Measurements from ENCODE around the gene PDHB. TPM values are rescaled to one million over a fixed set of nuclear protein-coding genes. Genes with fewer than 3 reads are reported as not detected.

PDHB gene
- total and polyA plus RNA-seq, 10 of the 15 experiments (the other 5 are each of a cell fraction or from before 2014, with no cell fraction given) = 62.9 to 224 (median 93.2) TPM

- ChIA-PET CTCF (interaction anchor here (2.3 kb wide), 1 partner anchor 18 kb away, joined by 7 read pairs; no protein-coding TSS in a partner anchor), RAD21 (ENCODE audit: unreplicated experiment) (interaction anchor here (0.6 to 1.1 kb wide), 4 partner anchors 28 to 126 kb away, joined by 3 read pairs; no protein-coding TSS in a partner anchor), SMC1A (ENCODE audit: uncharacterized antibody, unreplicated experiment) (interaction anchor here (0.6 to 2.9 kb wide), 3 partner anchors 17 to 205 kb away, joined by 4 to 15 read pairs (median 8); partner anchors contain the start of genes HTD2 and RPP14), POLR2A (interaction anchor here (1.0 to 1.2 kb wide), 2 partner anchors 99 to 126 kb away, joined by 3 to 7 read pairs; partner anchors contain the start of genes HTD2 and RPP14)
- Histone ChIP-seq H3K9me3 (replicated peaks; ENCODE audit: control insufficient read depth, insufficient read depth, low read length) (no peaks in the 10 kb centered on the region), H3K79me2 (ENCODE audit: control insufficient read depth, insufficient read depth, low read length) (peaks cover 6% of the 10 kb centered on the region), H3K4me3 (peak overlapping the region; percentile 87), H3K4me1 (ENCODE audit: control insufficient read depth, insufficient read depth, low read length) (peaks cover 14% of the 10 kb centered on the region), H3K27me3 (replicated peaks in 1 of 2; ENCODE audit: control insufficient read depth in 2 of 2, insufficient read depth in 2 of 2, low read length in 1 of 2) (no peaks in the 10 kb centered on the region), H3K9ac (ENCODE audit: control insufficient read depth, insufficient read depth, low read length) (peak overlapping the region; percentile 77), H4K20me1 (ENCODE audit: control insufficient read depth, insufficient read depth) (no peaks in the 10 kb centered on the region; the same call in 1 of the 2 replicates), H3K36me3 (ENCODE audit: control insufficient read depth in 2 of 2, insufficient read depth in 2 of 2, low read length in 1 of 2) (peaks cover 2 to 5% of the 10 kb centered on the region in 2 experiments), H2AFZ (ENCODE audit: control insufficient read depth, low read depth, low read length) (peak overlapping the region; percentile 97; the same call in 1 of the 2 replicates), H3K4me2 (ENCODE audit: control insufficient read depth, insufficient read depth) (peak overlapping the region; percentile 69), H3K27ac (ENCODE audit: control insufficient read depth, insufficient read depth) (peak overlapping the region; percentile 81; the same call in 1 of the 2 replicates)
- in situ Hi-C loops (cut with MboI) (no loop called here), intact Hi-C loops (cut with micrococcal nuclease; ENCODE audit: unreplicated experiment) (loop anchor here (5.0 kb wide), 1 partner anchor 99 kb away; no protein-coding TSS in a partner anchor)
- no peak for TF ChIP-seq BCL3 (IDR thresholded peaks at IDR 0.05; ENCODE audit: borderline replicate concordance, insufficient read depth, low read depth, low read length, poor library complexity, severe bottlenecking)
- TF ChIP-seq RUNX3 (IDR thresholded peaks at IDR 0.05; ENCODE audit: low read length) = no peak
- TF ChIP-seq E2F4 (IDR thresholded peaks at IDR 0.05; ENCODE audit: low read depth, low read length) = no peak
- TF ChIP-seq TBL1XR1 (IDR thresholded peaks at IDR 0.05; ENCODE audit: low read depth, low read length) = no peak
- TF ChIP-seq IKZF2 (IDR thresholded peaks at IDR 0.05) = no peak
- no peak for TF ChIP-seq IRF3 (IDR thresholded peaks at IDR 0.05)
- no peak for TF ChIP-seq GATAD2B (conservative IDR thresholded peaks at IDR 0.05; ENCODE audit: low read depth)
- TF ChIP-seq BHLHE40 (IDR thresholded peaks at IDR 0.05; ENCODE audit: borderline replicate concordance in 1 of 2, low read depth in 2 of 2, low read length in 1 of 2) = no peak
- DNase-seq (ENCODE audit: low read depth, low spot score) (no peak), ATAC-seq (no peak), FAIRE-seq (no peak)
- no TSS peak for BruUV-seq (replicated peaks)
- WGBS (ENCODE audit: insufficient coverage, insufficient replicate concordance, low lambda C conversion rate, missing lambda C conversion rate) = 77% methylated on average over 6 of the region's 6 CpGs
Measured at GRCh38 chr3:58432905-58433304, 727 bp downstream of the PDHB start.

Measured in GM12878 (cell line).